CD4-positive, alpha-beta T cell treated with Interleukin-15 for 1 hour (primary cell): ENCODE data around the gene CXADR.
"Not testable (repeated sequence)": the region's sequence is repeated elsewhere in the genome, so short reads cannot be mapped to it uniquely, and the experiment has no call there.

Experiments used
- DNase-seq: peaks from one replicate; pipeline ENCODE4 v3.0.0-alpha.2; 2020

CXADR gene

DNA sequence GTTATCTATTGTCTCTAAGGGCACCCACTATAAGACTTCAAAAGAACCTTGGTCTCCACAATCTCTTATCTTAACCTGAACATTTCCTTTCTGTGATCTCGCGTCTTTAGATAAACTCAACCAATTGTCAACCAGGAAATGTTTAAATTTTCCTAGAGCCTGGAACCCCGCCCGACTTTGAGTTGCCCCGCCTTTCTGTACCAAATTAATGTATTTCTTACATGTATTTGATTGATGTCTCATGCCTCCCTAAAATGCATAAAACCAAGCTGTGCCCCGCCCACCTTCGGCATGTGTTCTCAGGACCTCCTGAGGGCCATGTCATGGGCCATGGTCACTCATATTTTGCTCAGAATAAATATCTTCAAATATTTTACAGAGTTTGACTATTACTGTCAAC is 5.9 kb upstream of the CXADR start:
- DNase-seq, result no peak

DNA sequence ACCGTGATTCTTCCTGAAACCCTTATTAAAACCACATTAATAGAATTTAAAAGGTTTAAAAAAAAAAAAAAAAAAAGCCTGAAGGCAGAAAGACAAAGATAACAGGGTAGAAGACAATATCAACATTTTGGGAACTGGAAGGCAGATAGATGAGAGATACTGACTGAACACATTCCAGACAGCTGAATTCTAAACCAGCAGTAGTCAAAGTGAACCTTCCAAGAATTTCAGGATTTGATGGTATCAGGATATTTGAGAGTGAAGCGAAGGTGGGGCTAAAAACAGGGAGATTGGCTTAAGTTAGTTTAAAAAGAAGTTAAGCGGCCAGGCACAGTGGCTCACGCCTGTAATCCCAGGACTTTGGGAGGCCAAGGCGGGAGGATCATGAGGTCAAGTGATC is 5.3 kb upstream of the CXADR start:
- no peak for DNase-seq

DNA sequence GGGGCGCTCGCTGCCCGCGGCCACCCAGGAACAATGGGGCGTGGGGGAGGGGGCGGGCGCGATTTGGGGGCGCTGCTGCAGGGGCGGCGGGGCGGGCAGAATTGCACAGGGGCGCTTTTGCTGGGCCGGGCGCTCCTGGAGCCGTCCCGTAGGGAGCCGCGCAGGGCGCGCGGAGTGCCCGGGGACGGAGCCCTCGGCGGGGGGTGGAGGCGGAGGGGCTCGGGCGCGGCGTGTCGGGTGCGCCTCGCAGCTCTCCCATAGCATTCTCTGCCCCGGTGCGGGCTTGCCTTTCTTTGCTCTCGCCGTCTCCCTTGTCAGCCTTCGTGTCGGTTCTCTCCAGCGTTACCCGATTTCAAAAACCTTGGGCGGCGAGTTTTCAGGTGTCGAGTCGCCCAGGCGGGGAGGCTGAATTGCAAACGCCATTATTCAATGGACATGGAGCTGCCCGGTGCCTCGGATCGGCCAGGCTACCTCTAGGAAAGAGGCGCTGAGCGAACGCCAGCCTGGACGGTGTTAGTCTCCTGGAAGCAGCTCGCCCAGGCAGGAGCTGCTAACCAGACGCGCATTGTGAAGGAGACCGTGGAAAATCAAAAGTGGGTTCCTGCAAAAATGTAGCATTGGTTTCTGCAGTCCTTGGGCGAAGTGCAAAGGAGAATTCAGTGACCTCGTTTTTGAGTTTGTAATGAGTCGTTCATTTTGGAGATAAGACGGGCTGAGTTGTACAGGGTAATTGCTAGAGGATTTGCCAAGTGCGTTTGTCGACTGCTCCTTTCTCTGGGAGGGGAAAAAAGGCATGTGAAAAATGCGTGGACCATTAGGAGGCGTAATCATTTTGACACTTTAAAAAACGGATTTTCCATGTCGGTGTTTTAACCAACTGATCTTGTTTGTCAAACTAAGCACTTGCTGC is 626 bp downstream of the CXADR start:
- no peak for DNase-seq

DNA sequence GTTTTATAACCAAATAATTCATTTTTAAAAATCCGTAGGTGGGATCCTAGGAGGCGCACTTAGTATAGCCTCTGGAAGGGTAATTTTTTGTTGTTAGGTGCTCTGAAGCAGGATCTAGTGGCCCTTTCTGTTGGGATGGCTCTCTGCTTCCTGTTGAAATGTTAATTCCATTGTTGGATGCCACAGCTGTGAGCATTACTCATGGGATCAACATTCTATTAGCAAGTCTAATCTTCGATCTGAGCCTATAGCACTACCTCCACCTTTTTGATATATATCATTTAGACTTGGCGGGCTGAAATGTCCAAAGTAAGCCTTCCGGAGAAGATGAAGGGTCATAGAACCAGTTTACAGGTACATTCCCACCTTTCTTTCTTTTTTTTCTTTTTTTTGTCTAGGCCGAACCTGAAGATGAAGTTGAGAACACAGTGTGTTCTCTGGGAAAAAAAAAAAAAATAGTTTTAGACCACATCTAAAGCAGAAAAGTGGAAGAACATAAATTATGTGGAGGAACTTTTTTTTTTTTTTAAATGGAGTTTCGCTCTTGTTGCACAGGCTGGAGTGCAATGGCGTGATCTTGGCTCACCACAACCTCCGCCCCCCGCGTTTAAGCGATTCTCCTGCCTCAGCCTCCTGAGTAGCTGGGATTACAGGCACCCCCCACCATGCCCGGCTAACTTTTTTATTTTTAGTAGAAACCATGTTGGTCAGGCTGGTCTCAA is 1.4 kb downstream of the CXADR start:
- no peak for DNase-seq

DNA sequence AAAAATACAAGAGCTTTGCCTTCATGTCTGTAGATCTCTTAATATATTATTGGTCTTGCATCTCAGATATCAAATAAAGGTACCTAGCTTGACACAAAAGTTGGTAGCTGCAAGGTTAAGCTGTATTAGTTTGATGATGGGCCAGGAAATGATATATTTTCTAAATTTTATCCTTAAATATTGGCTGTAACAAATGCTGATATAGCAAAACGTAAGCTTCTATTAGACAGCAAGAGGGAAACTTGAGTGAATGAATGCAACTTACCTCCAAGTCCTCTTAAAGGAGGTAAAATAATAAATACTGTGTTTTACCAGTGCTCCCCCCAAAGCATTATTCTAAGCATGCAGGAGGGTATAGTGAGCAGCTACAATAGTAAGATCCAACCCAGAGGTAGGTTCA is 4.2 kb downstream of the CXADR start:
- not testable (repeated sequence) for DNase-seq

DNA sequence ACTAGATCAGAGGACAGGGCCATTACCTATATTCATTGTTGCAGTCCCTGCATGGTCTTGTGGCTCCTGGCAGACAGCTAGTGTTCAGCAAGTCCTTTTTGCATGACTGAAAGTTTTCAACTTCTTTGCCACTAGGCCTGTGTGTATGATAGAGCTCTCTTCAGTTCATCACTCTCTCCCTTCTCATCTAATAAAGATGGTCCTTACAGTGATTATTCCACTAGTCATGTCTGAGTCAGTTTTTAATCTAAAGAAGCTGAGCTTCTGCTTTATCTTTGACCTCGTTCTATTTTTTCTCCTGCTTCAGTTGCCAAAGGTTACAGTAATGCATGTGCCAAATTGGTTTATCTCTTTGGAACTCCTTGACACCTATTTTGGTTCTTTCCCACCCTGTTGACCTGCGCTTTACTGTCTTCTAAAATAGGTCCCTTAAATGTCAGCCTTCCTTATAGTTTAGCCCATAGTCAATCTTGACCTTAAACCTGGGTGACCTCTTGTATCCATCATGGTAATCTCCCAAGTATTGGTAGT is 6.4 kb downstream of the CXADR start:
- DNase-seq, result no peak

DNA sequence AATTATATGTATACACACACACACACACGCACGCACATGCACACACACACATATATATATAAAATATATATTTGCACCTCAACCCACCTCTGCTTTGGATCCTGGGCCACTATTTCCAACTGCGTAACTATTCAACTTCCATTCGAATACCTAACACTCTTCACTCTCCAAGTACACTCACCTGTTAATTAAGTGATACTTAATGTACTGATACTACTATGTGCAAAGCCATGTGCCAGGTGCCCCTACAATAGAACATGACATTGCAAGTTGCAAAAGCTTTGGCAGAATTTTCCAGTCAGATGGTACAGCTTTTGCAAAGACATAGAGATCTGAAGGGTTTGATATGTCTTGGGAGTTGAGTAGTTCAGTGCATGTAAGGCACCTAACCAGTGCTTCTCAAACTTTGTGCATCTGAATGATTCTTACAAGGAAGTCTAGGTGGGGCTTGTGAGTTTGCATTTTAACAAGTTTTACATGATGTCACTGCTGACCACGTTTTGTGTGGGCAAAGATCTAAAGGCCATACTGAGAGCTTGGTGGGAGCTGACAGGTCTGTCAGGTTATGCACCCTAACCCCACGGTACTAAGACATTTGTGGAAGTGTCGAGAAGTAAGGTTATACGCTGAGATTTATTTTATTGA is 7.2 kb downstream of the CXADR start:
- no peak for DNase-seq

DNA sequence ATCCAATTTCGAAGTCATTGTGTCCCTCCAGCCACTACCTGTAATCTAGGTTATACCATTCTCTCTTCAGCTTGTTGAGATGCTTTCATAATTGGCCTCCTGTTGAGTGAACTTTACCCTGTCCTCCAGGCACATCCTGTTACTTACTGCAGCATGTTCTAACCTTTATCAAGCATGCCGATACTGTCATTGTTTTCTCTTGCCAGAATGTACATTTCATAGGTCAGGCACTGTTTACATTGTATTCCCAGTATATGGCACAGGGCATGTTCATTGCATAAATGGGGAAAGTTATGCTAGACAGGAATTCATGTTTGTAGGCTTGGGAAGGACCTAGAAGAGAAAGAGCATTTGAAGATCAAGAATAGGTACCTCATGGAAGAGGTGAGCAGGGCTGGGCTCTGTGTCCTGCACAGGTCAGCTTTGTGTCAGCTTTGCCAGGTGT is 10.2 kb downstream of the CXADR start:
- no peak for DNase-seq

DNA sequence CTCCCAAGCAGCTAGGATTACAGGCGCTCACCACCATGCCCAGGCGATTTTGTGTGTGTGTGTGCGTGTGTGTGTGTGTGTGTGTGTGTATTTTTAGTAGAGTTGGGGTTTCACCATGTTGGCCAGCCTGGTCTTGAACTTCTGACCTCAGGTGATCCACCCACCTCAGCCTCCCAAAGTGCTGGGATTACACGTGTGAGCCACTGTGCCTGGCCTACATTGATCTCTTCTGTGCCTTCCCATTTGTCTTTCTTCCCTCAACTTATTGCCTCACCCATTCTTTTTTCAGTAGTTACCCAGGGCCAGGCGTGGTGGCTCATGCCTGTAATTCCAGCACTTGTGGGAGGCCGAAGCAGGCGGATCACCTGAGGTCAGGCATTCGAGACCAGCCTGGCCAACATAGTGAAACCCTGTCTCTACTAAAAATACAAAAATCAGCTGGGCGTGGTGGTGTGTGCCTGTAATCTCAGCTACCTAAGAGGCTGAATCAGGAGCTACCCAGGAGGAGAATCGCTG is 11.2 kb downstream of the CXADR start:
- DNase-seq, result not testable (repeated sequence)

DNA sequence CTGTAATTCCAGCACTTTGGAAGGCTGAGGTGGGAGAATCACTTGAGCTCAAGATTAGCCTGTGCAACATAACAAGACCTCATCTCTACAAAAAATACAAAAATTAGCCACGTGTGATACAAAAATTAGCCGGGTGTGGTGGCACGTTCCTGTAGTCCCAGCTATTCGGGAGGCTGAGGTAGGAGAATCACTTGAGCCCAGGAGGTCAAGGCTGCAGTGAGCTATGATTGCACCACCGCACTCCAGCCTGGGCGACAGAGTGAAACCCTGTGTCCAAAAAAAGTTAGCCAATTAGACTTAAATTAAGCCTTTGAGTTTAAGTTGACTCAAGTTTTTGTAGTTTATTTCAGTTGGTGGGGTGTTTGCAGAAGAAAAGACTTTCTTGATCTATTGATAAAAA is 11.8 kb downstream of the CXADR start:
- DNase-seq, result no peak

DNA sequence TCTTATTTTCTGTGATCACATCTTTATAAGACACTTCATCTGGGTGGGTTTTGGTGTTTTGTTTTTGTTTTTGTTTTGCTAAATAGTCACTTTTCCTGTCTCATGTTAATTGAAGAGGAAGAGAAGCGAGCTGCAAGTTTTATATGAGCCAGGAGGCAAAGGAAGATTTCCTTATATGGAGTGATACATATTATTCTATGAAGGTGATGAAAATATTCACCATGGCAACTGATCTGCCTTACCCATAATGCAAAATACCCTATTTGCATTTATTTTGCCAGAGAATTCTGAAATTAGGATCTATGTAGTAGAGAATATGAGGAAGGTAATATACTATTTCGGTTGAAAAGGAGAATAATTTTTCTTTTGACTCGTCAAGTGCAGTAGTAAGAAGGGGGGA is 13.9 kb downstream of the CXADR start:
- no peak for DNase-seq

DNA sequence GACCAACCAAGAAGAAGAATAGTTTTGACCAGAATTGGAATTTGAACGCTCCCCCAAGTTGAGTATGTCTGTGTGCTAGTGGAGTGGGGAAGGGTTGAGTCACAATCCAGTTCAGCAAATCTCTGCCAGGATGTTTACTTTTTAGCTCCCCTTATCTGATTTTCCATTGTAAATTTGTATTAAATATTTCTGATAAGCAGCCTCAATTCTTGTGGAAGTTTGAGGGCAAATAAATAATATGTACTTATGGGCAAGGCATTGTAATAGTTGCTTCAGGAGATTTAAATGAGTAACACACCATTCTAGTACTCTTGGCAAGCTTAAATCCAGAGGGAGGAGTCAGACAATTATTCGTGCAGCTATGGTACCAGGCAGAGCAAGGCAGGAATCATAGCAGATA is 14.4 kb downstream of the CXADR start:
- DNase-seq, result no peak

DNA sequence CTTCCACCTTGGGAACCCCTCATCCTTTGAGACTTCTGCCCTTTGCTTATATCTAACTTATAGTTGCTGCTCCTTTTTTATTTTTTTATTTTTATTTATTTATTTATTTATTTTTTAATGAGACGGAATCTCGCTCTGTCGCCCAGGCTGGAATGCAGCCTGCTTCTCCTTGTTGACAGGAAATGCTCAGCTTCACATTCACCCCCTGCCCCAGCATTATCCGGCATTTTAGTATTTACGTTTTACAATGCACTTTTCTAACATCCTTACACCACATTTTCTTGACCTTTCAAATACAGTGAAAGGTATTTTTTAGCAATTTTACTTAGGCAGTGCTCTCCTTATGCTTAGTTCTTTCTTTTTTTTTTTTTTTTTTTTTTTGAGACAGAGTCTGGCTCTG is 14.9 kb downstream of the CXADR start:
- no peak for DNase-seq

DNA sequence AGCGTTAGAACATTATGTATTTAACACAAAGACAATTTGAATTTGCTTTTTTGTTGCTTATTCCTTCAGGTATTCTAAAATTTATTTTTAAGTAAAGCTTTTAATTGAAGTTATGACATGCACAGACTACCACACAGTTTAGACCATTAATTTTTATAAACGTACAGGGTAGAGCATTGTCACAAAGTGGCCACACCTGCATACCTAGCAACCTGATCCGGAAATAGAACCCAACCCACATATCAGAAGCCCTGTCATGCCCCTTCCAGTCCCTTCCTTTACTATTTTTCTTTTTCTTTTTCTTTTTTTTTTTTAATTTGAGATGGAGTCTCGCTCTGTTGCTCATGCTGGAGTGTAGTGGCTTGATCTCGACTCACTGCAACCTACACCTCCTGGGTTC is 16.8 kb downstream of the CXADR start:
- DNase-seq, result no peak

DNA sequence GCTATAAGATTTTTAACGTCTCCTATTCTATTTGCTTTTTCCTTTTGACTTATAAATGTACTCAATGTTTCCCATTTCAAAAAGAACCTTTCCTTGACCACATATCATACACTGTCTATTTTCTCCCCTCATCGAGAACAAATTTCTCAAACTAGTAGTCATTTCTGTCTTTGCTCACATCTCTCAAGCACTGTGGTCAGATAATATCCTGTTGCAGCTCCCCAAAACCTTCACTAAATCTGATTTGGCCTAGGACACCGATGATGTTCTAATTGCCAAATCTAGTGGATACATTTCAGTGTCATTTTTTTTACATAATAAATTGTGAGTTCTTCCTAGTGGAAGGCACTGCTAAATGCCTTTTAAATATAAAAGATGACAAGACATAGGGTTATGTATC is 19.4 kb downstream of the CXADR start:
- DNase-seq, result no peak

DNA sequence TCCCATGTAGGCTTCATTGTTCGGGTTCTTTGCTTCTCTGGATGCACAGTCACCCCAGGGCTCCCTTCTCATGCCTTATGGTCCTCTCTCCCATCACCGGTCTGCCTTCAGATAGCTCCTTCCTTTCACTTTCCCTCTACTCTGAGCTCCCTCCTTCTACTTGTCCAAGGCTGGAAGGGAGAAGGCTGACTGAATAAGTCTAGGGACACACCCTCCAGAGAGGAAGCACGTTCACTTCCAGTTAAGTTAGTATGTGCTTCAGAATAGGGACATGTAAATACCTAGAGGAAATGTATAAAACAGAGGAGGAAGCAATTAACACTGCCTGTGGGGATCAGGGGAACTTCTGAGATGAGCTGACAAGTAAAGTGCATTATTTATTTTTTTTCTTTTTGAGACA is 23.5 kb downstream of the CXADR start:
- no peak for DNase-seq

DNA sequence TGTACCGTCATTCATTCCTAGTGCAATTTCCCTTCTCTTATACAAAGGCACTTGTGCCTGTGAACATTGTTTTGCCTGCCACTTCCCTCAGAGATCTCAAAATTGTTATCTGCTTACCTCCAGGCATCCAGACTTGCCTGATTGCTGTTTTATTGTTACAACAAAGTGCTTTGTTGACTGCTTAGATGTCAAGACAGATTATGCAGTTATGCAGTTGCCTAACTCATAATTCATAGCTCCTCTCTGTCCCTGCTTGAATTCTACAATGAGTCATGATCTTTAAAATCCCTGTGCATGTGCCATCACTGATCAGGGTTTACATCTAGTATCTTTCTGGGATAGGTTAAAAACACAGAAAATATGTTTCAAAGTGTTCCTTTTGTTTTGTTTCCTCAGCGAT is 24.5 kb downstream of the CXADR start:
- no peak for DNase-seq

DNA sequence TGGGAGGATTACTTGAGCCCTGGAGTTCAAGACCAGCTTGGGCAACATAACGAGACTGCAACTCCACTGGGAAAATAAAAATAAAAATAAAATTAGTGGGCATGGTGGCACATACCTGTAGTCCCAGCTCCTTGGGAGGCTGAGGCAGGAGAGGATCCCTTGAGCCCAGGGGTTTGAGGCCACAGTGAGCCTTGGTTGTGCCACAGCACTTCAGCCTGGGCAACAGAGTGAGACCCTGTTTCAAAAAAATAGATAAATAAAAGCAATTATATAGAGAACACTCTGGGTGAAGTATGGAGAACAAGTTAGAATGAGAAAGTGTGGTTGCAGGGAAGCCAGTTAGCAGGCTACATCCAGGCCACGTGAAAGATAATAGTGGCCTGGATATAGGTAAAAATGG is 25.7 kb downstream of the CXADR start:
- no peak for DNase-seq

DNA sequence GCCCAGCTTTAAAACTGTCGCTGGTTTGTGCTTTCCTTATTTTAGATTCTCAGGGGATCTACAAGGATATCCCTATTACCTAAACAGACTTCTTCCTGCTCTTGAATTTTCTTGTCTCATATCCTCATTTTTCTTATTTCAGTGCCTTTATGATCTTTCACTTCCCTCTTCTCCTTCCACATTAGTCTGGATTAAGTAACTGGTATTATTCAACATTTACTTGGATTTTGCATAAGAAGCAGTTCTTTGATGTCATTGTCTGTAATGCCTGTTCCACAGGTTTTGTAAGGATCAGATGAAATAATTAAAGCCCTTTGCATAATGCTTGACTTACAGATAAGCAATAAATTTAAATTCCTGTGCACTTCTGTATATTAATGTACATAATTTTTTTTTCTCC is 26.5 kb downstream of the CXADR start:
- no peak for DNase-seq

DNA sequence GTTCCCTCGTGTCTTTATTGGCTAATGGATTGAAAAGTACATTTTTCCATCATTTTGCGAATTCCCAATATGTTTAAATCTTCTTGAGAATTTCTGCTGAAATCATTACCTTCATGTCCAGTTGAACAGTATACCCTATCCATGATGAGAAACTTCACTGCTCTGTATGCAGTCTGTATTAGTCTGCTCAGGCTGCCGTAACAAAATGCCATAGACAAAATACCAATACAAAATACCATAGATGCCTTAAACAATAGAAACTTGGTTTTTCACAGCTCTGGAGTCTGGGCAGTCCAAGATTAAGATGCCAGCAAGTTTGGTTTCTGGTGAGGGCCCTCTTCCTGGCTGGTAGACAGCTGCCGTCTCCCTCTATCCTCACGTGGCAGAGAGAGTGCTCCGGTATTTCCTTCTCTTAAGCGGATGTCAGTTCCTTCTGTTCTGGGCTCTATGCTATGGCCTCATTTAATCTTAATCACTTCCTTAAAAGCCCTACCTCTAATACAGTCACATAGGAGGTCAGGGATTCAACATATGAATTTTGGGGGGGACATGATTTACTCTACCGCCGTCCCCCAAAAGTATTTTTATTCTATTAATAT is 27.0 kb downstream of the CXADR start:
- DNase-seq, result no peak

DNA sequence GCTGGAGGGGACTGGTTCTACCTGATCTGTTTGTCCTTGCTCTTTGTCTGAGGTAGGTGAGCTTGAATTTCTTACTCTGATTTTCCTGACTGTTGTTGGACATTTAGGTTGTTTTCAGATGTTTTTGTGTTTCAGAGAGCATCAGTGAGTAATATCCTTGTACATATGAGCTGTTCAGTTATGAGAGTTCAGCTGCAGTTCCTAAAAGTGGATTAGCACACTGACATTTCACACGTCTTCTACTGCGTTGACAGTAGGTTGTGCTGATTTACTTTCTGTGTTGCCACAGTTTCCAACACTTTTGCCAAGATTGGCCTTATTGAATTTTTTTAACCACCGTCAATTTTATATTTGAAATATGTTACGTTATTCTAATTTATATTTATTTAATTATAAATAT is 27.7 kb downstream of the CXADR start:
- DNase-seq, result no peak

DNA sequence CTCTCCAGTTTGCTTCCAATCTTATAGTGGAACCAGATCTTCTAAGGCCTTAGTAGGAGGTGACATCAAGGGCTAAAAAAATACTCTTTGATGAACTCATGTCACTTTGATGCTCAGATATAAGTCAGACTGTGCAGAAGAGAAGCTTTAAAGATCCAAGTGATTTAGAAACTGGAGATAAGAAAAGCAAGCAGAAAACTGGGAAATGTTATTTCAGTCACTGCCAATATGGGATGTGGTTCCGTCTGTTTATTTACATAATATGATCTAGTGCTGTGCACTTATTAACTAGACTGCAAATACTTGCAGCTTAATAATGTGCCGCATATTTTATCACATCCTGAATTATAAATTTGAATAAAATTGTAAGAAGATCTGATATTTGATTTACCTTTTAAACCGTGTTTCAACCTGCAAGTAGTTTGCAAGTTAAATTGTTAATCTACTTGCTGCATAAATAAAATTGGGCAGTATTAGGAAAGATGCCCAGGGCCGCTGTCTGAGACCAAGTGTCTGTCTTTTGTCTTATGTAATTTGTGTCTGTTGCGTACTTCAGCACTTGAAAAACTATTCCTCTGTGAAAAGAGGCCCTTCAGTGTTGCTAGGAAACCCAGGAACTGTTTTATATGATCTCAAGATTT is 29.6 kb downstream of the CXADR start:
- no peak for DNase-seq
